HEK293 (cell line): Measurements from ENCODE around the gene STMP1.
"Not testable (repeated sequence)": the region's sequence is repeated elsewhere in the genome, so short reads cannot be mapped to it uniquely, and the experiment has no call there.

Experiments used
- CTCF ChIP-seq: fragments of 450-650 bp; formaldehyde crosslinking; IDR thresholded peaks from 2 replicates; pipeline ENCODE4 v1.5.1; 2016; ENCODE audit warnings: missing biosample characterization, missing genetic modification characterization
- ZNF121 ChIP-seq: fragments of 450-650 bp; formaldehyde crosslinking; IDR thresholded peaks from 2 replicates; pipeline ENCODE4 v1.5.1; 2016; ENCODE audit warnings: missing biosample characterization, missing genetic modification characterization
- ZNF544 ChIP-seq: fragments of 450-650 bp; formaldehyde crosslinking; IDR thresholded peaks from 2 replicates; pipeline ENCODE4 v1.5.0; 2017; ENCODE audit warnings: missing biosample characterization, missing genetic modification characterization
- ZNF843 ChIP-seq: fragments of 450-650 bp; formaldehyde crosslinking; IDR thresholded peaks from 2 replicates; pipeline ENCODE4 v1.5.1; 2016; ENCODE audit warnings: missing biosample characterization, missing genetic modification characterization
- TF ChIP-seq, protein P1 (sequence below): fragments of 450-650 bp; formaldehyde crosslinking; IDR thresholded peaks from 2 replicates; pipeline ENCODE4 v1.5.1; 2016; ENCODE audit warnings: missing biosample characterization, missing genetic modification characterization

GRCh38 chr7:135667626-135668025 is 5.3 kb downstream of the STMP1 start:
- TF ChIP-seq ZNF843, ZNF544, ZNF121, CTCF (tag by site-specific recombination): not testable (repeated sequence)
- TF ChIP-seq, protein P1, sequence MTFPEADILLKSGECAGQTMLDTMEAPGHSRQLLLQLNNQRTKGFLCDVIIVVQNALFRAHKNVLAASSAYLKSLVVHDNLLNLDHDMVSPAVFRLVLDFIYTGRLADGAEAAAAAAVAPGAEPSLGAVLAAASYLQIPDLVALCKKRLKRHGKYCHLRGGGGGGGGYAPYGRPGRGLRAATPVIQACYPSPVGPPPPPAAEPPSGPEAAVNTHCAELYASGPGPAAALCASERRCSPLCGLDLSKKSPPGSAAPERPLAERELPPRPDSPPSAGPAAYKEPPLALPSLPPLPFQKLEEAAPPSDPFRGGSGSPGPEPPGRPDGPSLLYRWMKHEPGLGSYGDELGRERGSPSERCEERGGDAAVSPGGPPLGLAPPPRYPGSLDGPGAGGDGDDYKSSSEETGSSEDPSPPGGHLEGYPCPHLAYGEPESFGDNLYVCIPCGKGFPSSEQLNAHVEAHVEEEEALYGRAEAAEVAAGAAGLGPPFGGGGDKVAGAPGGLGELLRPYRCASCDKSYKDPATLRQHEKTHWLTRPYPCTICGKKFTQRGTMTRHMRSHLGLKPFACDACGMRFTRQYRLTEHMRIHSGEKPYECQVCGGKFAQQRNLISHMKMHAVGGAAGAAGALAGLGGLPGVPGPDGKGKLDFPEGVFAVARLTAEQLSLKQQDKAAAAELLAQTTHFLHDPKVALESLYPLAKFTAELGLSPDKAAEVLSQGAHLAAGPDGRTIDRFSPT (tag by site-specific recombination), result not testable (repeated sequence)
